ENCODE data around the gene DNAI7.

Gene DNAI7

DNA sequence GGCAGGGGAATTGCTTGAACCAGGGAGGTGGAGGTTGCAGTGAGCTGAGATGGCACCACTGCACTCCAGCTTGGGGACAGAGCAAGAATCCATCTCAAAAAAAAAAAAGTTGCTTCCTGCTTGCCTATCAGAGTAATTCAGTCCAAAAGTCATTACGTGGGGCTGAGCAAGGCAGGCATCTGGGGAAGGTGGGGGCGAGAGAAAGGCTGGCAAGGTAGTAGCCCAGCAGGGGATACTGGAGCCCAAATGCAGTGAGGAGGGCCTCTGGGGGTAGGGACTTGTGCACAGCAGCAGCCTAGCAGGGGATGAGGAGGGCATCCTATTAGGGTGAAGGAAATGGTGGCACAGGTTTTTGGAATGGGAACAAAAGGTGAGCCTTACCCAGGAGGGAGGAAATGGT is 7.2 kb upstream of the DNAI7 start:
- 89% methylated on average over 2 of the region's 2 CpGs for WGBS

DNA sequence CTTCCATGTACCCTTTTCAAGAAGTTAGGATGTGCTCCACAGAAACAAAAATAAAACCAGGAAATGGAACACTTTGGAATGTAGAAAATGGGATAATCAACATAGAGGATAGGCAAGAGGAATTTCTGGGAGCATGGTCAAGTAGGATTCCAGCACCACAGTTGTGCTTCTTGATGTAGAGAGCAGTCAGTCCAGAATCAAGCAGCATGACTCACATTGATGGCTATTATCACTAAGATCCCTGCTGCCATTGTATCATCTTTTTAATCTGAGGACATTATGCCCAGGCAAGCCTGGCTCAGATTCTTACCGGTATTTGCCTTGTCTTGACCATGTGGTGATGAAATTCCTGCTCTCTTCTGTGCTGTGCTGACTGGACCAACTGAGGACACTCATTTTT is 5.7 kb upstream of the DNAI7 start:
- Histone ChIP-seq H3K4me3 (ENCODE audit: low read length) (no peak overlapping the region), H3K4me1 (ENCODE audit: insufficient read depth, low read length) (peaks cover 7% of the 10 kb centered on the region; the same call in 1 of the 2 replicates), H3K36me3 (ENCODE audit: insufficient read depth, low read length) (peaks cover 13% of the 10 kb centered on the region), H3K9me3 (ENCODE audit: insufficient read depth, low read depth, low read length) (no peaks in the 10 kb centered on the region), H3K27me3 (ENCODE audit: insufficient read depth, low read length) (no peaks in the 10 kb centered on the region), H3K9ac (ENCODE audit: low read depth, low read length) (no peak overlapping the region), H3K27ac (ENCODE audit: low read depth, low read length) (no peak overlapping the region)
- WGBS: 93% methylated on average over 1 of the region's 1 CpG

More for the DNA sequence above, 7.2 kb upstream of the DNAI7 start:
- H3K27me3 ChIP-seq (ENCODE audit: insufficient read depth, low read length): no peaks in the 10 kb centered on the region
- no peak overlapping the region for H3K4me3 ChIP-seq (ENCODE audit: low read length)
- H3K9ac ChIP-seq (ENCODE audit: low read depth, low read length): no peak overlapping the region
- no peaks in the 10 kb centered on the region for H3K4me1 ChIP-seq (ENCODE audit: insufficient read depth, low read length)
- no peak overlapping the region for H3K27ac ChIP-seq (ENCODE audit: low read depth, low read length)
- H3K36me3 ChIP-seq (ENCODE audit: insufficient read depth, low read length): peaks cover 24% of the 10 kb centered on the region
- no peaks in the 10 kb centered on the region for H3K9me3 ChIP-seq (ENCODE audit: insufficient read depth, low read depth, low read length)

- H3K27ac ChIP-seq (ENCODE audit: low read depth, low read length): no peak overlapping the region
- peaks cover 8% of the 10 kb centered on the region; the same call in 1 of the 2 replicates for H3K4me1 ChIP-seq (ENCODE audit: insufficient read depth, low read length)
- H3K36me3 ChIP-seq (ENCODE audit: insufficient read depth, low read length): no peaks in the 10 kb centered on the region
- no peaks in the 10 kb centered on the region for H3K9me3 ChIP-seq (ENCODE audit: insufficient read depth, low read depth, low read length)
- H3K9ac ChIP-seq (ENCODE audit: low read depth, low read length): no peak overlapping the region
- no peaks in the 10 kb centered on the region for H3K27me3 ChIP-seq (ENCODE audit: insufficient read depth, low read length)
- H3K4me3 ChIP-seq (ENCODE audit: low read length): no peak overlapping the region
- WGBS: 96% methylated on average over 1 of the region's 2 CpGs
Observed at GRCh38 chr12:25197608-25198007, 2.6 kb upstream of the DNAI7 start.

DNA sequence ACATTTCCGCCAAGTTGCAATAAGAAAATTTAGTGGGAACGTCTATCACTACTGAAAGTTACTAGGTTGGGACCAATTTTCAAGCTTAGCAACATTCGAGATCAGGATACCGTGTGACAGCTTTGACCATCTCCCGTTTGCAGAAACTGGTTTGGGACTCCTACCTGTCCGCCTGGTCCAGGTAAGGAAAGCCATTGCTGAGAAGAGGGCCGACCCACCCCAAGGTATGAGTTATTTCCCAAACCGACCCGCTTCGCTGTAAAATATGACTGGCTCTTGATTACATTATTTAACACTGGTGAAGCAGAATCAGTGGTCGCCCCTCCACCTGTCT is 271 bp downstream of the DNAI7 start:
- Histone ChIP-seq H3K36me3 (ENCODE audit: insufficient read depth, low read length) (no peaks in the 10 kb centered on the region), H3K4me1 (ENCODE audit: insufficient read depth, low read length) (peaks cover 8% of the 10 kb centered on the region; the same call in 1 of the 2 replicates), H3K9me3 (ENCODE audit: insufficient read depth, low read depth, low read length) (no peaks in the 10 kb centered on the region), H3K9ac (ENCODE audit: low read depth, low read length) (peak overlapping the region; percentile 73), H3K4me3 (ENCODE audit: low read length) (peak overlapping the region; percentile 80), H3K27me3 (ENCODE audit: insufficient read depth, low read length) (no peaks in the 10 kb centered on the region), H3K27ac (ENCODE audit: low read depth, low read length) (no peak overlapping the region)
- 20% methylated on average over 11 of the region's 11 CpGs for WGBS

DNA sequence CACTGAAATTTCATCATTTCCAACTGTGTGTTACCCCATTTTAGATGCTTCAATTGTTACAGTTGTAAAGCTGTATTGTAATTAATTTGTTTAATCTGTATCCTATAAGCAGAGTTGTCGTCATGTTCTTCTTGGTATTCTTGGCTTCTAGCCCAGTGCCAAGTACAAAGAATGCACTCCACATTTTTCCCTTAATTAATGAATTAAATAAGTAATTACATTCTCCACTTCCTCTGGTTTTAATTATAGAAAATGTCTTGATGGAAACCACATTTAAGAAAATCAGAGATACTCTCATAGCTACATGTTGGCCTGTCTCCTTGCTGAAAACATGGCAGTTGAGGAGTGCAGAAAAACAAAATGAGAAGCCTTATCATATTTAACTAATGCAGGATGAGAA is 746 bp downstream of the DNAI7 start:
- Histone ChIP-seq H3K4me3 (ENCODE audit: low read length) (peak overlapping the region; percentile 80), H3K27ac (ENCODE audit: low read depth, low read length) (no peak overlapping the region), H3K4me1 (ENCODE audit: insufficient read depth, low read length) (peaks cover 8% of the 10 kb centered on the region; the same call in 1 of the 2 replicates), H3K9me3 (ENCODE audit: insufficient read depth, low read depth, low read length) (no peaks in the 10 kb centered on the region), H3K36me3 (ENCODE audit: insufficient read depth, low read length) (no peaks in the 10 kb centered on the region), H3K9ac (ENCODE audit: low read depth, low read length) (peak overlapping the region; percentile 73; the same call in 1 of the 2 replicates), H3K27me3 (ENCODE audit: insufficient read depth, low read length) (no peaks in the 10 kb centered on the region)
- no CpG with 5 or more reads among the region's 1 CpG for WGBS

GRCh38 chr12:25190793-25191192 is 4.2 kb downstream of the DNAI7 start:
- Histone ChIP-seq H3K9me3 (ENCODE audit: insufficient read depth, low read depth, low read length) (no peaks in the 10 kb centered on the region), H3K9ac (ENCODE audit: low read depth, low read length) (no peak overlapping the region), H3K27me3 (ENCODE audit: insufficient read depth, low read length) (no peaks in the 10 kb centered on the region), H3K4me1 (ENCODE audit: insufficient read depth, low read length) (peaks cover 2% of the 10 kb centered on the region; the same call in 1 of the 2 replicates), H3K4me3 (ENCODE audit: low read length) (no peak overlapping the region), H3K27ac (ENCODE audit: low read depth, low read length) (no peak overlapping the region), H3K36me3 (ENCODE audit: insufficient read depth, low read length) (no peaks in the 10 kb centered on the region)
- 95% methylated on average over 6 of the region's 6 CpGs for WGBS

- Histone ChIP-seq H3K27me3 (ENCODE audit: insufficient read depth, low read length) (no peaks in the 10 kb centered on the region), H3K27ac (ENCODE audit: low read depth, low read length) (no peak overlapping the region), H3K4me1 (ENCODE audit: insufficient read depth, low read length) (no peaks in the 10 kb centered on the region), H3K36me3 (ENCODE audit: insufficient read depth, low read length) (no peaks in the 10 kb centered on the region), H3K4me3 (ENCODE audit: low read length) (no peak overlapping the region), H3K9ac (ENCODE audit: low read depth, low read length) (no peak overlapping the region), H3K9me3 (ENCODE audit: insufficient read depth, low read depth, low read length) (no peaks in the 10 kb centered on the region)
Observed at GRCh38 chr12:25189656-25190055, 5.3 kb downstream of the DNAI7 start.

- Histone ChIP-seq H3K4me1 (ENCODE audit: insufficient read depth, low read length) (no peaks in the 10 kb centered on the region), H3K9ac (ENCODE audit: low read depth, low read length) (no peak overlapping the region), H3K9me3 (ENCODE audit: insufficient read depth, low read depth, low read length) (no peaks in the 10 kb centered on the region), H3K27ac (ENCODE audit: low read depth, low read length) (no peak overlapping the region), H3K4me3 (ENCODE audit: low read length) (no peak overlapping the region), H3K27me3 (ENCODE audit: insufficient read depth, low read length) (no peaks in the 10 kb centered on the region), H3K36me3 (ENCODE audit: insufficient read depth, low read length) (no peaks in the 10 kb centered on the region)
- WGBS: 79% methylated on average over 1 of the region's 2 CpGs
Observed at GRCh38 chr12:25187781-25188180, 7.2 kb downstream of the DNAI7 start.

DNA sequence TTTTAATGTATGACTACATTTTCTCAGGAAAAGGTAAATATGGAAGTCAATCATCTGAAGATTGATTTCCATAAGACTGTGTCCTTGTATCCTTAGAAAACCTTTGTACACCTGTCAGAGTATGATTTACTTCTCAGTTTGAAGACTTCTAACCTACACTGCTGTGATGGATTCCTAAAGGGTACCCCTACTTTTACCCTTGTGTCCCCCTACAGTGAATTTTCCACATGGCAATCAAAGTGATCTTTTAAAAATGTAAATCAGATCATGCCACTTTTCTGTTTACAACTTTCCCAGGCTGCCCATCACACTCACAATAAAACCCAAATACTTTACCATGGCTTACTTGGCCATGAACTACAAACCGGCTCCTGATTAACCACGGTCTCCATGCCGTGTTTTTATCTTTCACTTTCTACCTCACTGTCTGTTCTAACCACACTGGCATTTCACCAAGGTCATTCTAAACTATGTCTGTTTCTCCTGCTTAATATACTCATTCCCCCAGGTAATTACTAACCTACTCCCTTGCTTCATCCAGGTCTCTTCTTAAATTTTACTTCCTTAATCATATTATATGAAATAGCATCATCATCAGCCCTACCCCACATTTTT is 8.1 kb downstream of the DNAI7 start:
- no peak overlapping the region for H3K9ac ChIP-seq (ENCODE audit: low read depth, low read length)
- no peak overlapping the region for H3K4me3 ChIP-seq (ENCODE audit: low read length)
- no peak overlapping the region for H3K27ac ChIP-seq (ENCODE audit: low read depth, low read length)
- 95% methylated on average over 3 of the region's 3 CpGs for WGBS
- no peaks in the 10 kb centered on the region for H3K9me3 ChIP-seq (ENCODE audit: insufficient read depth, low read depth, low read length)
- H3K27me3 ChIP-seq (ENCODE audit: insufficient read depth, low read length): no peaks in the 10 kb centered on the region
- H3K36me3 ChIP-seq (ENCODE audit: insufficient read depth, low read length): no peaks in the 10 kb centered on the region
- H3K4me1 ChIP-seq (ENCODE audit: insufficient read depth, low read length): no peaks in the 10 kb centered on the region

- no peaks in the 10 kb centered on the region for H3K36me3 ChIP-seq (ENCODE audit: insufficient read depth, low read length)
- 94% methylated on average over 4 of the region's 4 CpGs for WGBS
- H3K27me3 ChIP-seq (ENCODE audit: insufficient read depth, low read length): no peaks in the 10 kb centered on the region
- H3K9ac ChIP-seq (ENCODE audit: low read depth, low read length): no peak overlapping the region
- H3K4me1 ChIP-seq (ENCODE audit: insufficient read depth, low read length): no peaks in the 10 kb centered on the region
- no peak overlapping the region for H3K27ac ChIP-seq (ENCODE audit: low read depth, low read length)
- no peak overlapping the region for H3K4me3 ChIP-seq (ENCODE audit: low read length)
- H3K9me3 ChIP-seq (ENCODE audit: insufficient read depth, low read depth, low read length): no peaks in the 10 kb centered on the region
Observed at GRCh38 chr12:25186038-25186787, 8.7 kb downstream of the DNAI7 start.

DNA sequence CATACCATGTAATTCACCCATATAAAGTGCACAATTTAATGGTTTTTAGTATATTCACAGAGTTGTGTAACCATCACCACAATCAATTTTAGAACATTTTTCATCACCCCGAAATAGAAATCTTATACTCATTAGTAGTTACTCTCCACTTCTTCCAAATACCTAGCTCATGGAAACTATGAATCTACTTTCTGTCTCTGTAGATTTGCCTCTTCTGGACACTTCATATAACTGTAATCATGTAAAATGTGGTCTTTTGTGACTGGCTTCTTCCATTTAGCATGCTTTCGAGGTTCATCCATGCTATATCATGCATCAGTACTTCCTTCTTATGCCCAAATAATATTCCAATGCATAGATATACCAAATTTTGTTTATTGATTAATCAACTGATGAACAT is 10.8 kb downstream of the DNAI7 start:
- no peak overlapping the region for H3K9ac ChIP-seq (ENCODE audit: low read depth, low read length)
- no peak overlapping the region for H3K4me3 ChIP-seq (ENCODE audit: low read length)
- WGBS: 70% methylated on average over 2 of the region's 2 CpGs

More for the DNA sequence above, 10.8 kb downstream of the DNAI7 start:
- Histone ChIP-seq H3K27me3 (ENCODE audit: insufficient read depth, low read length) (no peaks in the 10 kb centered on the region), H3K9me3 (ENCODE audit: insufficient read depth, low read depth, low read length) (no peaks in the 10 kb centered on the region), H3K36me3 (ENCODE audit: insufficient read depth, low read length) (no peaks in the 10 kb centered on the region), H3K4me1 (ENCODE audit: insufficient read depth, low read length) (no peaks in the 10 kb centered on the region), H3K27ac (ENCODE audit: low read depth, low read length) (no peak overlapping the region)
